ENCODE results near the gene NMD3. TPM values are rescaled to one million over a fixed set of nuclear protein-coding genes. Genes with fewer than 3 reads are reported as not detected.

The NMD3 gene
- total RNA-seq, 4 donors from 2014 or later: 32.3 to 45.8 (median 40.6) TPM

GRCh38 chr3:161215185-161215584 lies 5.9 kb upstream of the NMD3 start:
- Histone ChIP-seq H3K4me3 (no peak overlapping the region), H3K27me3 (no peaks in the 10 kb centered on the region), H3K27ac (replicated peaks in 1 of 4) (no peak overlapping the region), H3K4me1 (peaks cover 0 to 1% (median under 1%) of the 10 kb centered on the region in 4 donors), H3K9me3 (no peaks in the 10 kb centered on the region), H3K36me3 (no peaks in the 10 kb centered on the region)
- TF ChIP-seq, protein P1, sequence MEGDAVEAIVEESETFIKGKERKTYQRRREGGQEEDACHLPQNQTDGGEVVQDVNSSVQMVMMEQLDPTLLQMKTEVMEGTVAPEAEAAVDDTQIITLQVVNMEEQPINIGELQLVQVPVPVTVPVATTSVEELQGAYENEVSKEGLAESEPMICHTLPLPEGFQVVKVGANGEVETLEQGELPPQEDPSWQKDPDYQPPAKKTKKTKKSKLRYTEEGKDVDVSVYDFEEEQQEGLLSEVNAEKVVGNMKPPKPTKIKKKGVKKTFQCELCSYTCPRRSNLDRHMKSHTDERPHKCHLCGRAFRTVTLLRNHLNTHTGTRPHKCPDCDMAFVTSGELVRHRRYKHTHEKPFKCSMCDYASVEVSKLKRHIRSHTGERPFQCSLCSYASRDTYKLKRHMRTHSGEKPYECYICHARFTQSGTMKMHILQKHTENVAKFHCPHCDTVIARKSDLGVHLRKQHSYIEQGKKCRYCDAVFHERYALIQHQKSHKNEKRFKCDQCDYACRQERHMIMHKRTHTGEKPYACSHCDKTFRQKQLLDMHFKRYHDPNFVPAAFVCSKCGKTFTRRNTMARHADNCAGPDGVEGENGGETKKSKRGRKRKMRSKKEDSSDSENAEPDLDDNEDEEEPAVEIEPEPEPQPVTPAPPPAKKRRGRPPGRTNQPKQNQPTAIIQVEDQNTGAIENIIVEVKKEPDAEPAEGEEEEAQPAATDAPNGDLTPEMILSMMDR (IDR thresholded peaks at IDR 0.05): no peak
- TF ChIP-seq EP300 (IDR thresholded peaks at IDR 0.05) (no peak), POLR2AphosphoS5 (IDR thresholded peaks at IDR 0.05) (no peak), POLR2A (IDR thresholded peaks at IDR 0.05; ENCODE audit: low read depth) (no peak)
- intact Hi-C loops (cut with DNase I): no loop called here
- DNase-seq (ENCODE audit: extremely low spot score): no peak
- 89% methylated on average over 4 of the region's 4 CpGs for WGBS

DNA sequence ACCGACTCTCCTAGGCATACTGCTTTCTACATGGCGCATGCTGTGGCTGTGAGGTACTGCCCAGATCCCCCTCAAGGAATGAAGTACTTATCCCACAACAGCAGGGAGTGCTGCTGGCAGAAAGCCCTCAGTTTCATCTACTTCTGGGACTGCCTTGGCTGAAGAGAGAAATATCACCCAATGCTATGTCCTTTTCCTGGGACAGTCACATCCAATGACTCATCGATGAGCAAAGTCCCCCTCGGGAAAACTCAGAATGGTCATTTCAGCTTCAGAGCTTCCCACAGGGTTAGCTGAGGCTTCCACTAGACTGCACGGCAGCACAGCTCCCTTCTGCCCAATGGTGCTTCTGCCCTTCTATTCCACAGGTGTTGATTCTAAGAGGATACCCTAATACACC lies 3.6 kb upstream of the NMD3 start:
- no peak for DNase-seq (ENCODE audit: extremely low spot score)
- Histone ChIP-seq H3K4me3 (no peak overlapping the region), H3K9me3 (no peaks in the 10 kb centered on the region), H3K4me1 (peaks cover 6 to 13% (median 12%) of the 10 kb centered on the region in 4 donors), H3K27ac (replicated peaks in 1 of 4) (no peak overlapping the region), H3K36me3 (no peaks in the 10 kb centered on the region), H3K27me3 (no peaks in the 10 kb centered on the region)
- intact Hi-C loops (cut with DNase I): no loop called here
- 81% methylated on average over 5 of the region's 5 CpGs for WGBS
- TF ChIP-seq POLR2AphosphoS5 (IDR thresholded peaks at IDR 0.05) (no peak), EP300 (IDR thresholded peaks at IDR 0.05) (no peak), POLR2A (IDR thresholded peaks at IDR 0.05; ENCODE audit: low read depth) (no peak)
- TF ChIP-seq, protein P1 (IDR thresholded peaks at IDR 0.05): no peak

GRCh38 chr3:161219495-161219894 lies 1.6 kb upstream of the NMD3 start:
- Histone ChIP-seq H3K4me3 (no peak overlapping the region), H3K27ac (replicated peaks in 1 of 4) (no peak overlapping the region), H3K9me3 (no peaks in the 10 kb centered on the region), H3K4me1 (peaks cover 19 to 33% (median 32%) of the 10 kb centered on the region in 4 donors), H3K36me3 (no peaks in the 10 kb centered on the region), H3K27me3 (no peaks in the 10 kb centered on the region)
- no peak for DNase-seq (ENCODE audit: extremely low spot score)
- WGBS: 87% methylated on average over 4 of the region's 4 CpGs
- intact Hi-C loops (cut with DNase I): no loop called here
- TF ChIP-seq POLR2AphosphoS5 (IDR thresholded peaks at IDR 0.05) (no peak), EP300 (IDR thresholded peaks at IDR 0.05) (no peak)

DNA sequence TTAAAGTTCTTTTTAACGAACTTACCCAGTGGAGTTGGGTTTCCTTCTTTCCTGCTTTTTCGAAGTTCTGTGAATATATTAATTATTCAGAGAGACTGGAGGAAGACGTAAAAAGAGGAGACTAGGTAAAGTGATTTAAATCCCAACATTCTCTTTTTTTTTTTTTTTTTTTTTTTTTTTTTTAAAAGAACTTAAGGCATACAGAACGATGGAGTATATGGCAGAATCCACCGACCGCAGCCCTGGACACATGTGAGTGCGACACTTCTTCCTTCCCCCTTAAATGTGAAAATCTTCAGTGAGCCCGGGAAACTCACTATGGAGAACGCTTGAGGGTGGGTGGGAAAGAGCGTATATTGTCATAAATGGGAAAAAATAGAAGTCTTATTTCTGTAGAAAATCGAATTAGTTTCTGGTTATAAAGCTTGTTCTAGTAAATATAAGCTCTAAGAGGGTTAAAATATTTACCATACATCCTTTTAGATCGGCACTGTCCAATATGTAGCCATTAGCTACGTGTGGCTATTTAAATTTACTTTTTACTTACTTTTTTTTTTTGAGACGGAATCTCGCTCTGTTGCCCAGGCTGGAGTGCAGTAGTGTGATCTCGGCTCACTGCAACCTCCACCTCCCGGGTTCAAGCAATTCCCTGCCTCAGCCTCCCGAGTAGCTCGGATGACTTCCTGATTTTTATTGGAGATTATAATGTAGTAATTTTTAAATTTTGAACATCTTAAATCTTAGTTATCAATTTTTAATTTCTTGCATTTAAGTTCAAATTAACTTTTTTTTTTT lies 892 bp downstream of the NMD3 start:
- intact Hi-C loops (cut with DNase I): loop anchor here (10.0 kb wide), 1 partner anchor 827 kb away; the partner anchor contains the start of genes IFT80 and SMC4
- H3K4me3 ChIP-seq: peak overlapping the region; percentile 75 to 97 (median 94)
- H3K27ac ChIP-seq (replicated peaks in 1 of 4): peak overlapping the region; percentile 92 to 97 (median 94)
- DNase-seq (ENCODE audit: extremely low spot score): no peak
- TF ChIP-seq, protein P1 (IDR thresholded peaks at IDR 0.05): no peak
- 14% methylated on average over 19 of the region's 19 CpGs for WGBS
- no peaks in the 10 kb centered on the region for H3K27me3 ChIP-seq
- H3K36me3 ChIP-seq: peaks cover 0 to 20% (median 4%) of the 10 kb centered on the region in 4 donors
- H3K4me1 ChIP-seq: peaks cover 21 to 49% (median 40%) of the 10 kb centered on the region in 4 donors
- H3K9me3 ChIP-seq: no peaks in the 10 kb centered on the region

- intact Hi-C loops (cut with DNase I): loop anchor here (10.0 kb wide), 1 partner anchor 828 kb away; the partner anchor contains the start of genes IFT80 and SMC4
- no peak for DNase-seq (ENCODE audit: extremely low spot score)
- TF ChIP-seq EP300 (IDR thresholded peaks at IDR 0.05): no peak
- TF ChIP-seq, protein P1 (IDR thresholded peaks at IDR 0.05): no peak
- TF ChIP-seq POLR2A (IDR thresholded peaks at IDR 0.05; ENCODE audit: low read depth): no peak
- no peak for TF ChIP-seq POLR2AphosphoS5 (IDR thresholded peaks at IDR 0.05)
- peaks cover 0 to 27% (median 11%) of the 10 kb centered on the region in 4 donors for H3K36me3 ChIP-seq
- WGBS: 35% methylated on average over 2 of the region's 2 CpGs
- H3K4me3 ChIP-seq: peak overlapping the region; percentile 75 to 97 (median 94)
- H3K9me3 ChIP-seq: no peaks in the 10 kb centered on the region
- no peak overlapping the region for H3K27ac ChIP-seq (replicated peaks in 1 of 4)
- no peaks in the 10 kb centered on the region for H3K27me3 ChIP-seq
- H3K4me1 ChIP-seq: peaks cover 21 to 49% (median 40%) of the 10 kb centered on the region in 4 donors
These were observed 1.6 kb downstream of the NMD3 start for GRCh38 chr3:161222662-161223061.

All from esophagus muscularis mucosa (tissue), 4 donors.